GM19395 (cell line): Measurements from ENCODE around the gene KIRREL3.

Experiments
- ATAC-seq: cut with Tn5 transposase; IDR thresholded peaks from one replicate; pipeline ENCODE4 v1.9.1; 2021; ENCODE audit warnings: mild to moderate bottlenecking, moderate library complexity; ENCODE audit not compliant: unreplicated experiment

Gene KIRREL3

DNA sequence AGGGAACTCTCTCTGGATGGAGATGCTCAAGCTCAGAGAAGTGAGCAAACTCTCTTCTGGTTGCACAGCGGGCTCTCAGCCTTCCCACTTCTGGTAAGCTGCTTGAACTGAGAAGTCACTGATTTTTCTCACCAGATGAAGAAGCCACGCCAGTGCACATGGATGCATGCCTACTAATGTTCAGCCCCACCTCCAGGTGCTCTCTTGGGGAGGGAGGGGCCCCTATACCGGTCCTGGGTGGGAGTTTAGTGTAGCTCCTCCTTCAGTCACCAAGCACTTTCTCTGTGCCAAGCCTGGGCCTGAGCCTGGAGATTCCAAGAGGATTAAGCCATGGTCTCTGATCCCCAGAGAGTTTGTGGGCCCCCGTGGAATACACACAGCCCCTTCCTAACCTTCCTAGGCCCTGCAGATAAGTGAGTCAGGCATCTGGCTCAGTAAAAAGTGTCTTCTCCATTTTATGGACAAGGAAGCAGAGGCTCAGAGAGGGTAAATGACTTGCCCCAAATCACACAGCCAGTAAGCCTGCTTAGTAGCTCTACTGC is 502.9 kb downstream of the KIRREL3 start:
- no peak for ATAC-seq

DNA sequence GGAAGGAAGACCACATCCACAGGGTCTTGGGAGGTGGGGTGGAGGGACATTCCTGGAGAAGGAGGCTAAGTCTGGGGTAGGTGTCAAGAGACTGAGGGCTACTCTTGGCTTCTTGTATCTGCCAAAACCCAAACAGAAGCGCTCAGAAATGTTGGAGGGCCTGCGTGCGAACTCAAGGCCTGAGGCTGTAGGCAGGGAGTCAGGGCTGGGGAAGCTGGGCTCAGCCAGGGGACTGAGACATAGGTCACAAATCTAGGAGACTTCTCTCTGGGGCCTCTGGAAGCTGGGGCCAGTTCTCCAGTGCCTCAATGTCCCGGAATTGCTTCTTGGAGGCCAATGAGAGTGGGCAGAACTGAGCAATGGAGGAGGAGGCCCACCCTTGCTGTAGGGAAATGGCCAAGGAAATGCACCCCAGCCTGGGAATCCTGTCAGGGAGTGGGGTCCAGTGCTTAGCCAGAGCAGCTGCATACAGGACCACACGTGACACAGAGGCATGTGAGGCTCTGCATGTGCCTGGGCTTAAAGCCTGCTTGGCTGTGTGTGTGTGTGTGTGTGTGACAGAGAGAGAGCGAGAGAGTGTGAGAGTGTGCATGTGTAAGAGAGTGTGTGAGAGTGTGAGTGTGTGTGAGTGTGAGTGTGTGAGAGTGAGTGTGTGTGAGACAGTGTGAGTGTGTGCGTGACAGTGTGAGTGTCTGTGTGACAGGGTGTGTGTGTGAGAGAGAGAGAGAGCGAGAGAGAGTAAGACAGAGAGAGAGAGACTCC is 503.8 kb downstream of the KIRREL3 start:
- ATAC-seq, result no peak

DNA sequence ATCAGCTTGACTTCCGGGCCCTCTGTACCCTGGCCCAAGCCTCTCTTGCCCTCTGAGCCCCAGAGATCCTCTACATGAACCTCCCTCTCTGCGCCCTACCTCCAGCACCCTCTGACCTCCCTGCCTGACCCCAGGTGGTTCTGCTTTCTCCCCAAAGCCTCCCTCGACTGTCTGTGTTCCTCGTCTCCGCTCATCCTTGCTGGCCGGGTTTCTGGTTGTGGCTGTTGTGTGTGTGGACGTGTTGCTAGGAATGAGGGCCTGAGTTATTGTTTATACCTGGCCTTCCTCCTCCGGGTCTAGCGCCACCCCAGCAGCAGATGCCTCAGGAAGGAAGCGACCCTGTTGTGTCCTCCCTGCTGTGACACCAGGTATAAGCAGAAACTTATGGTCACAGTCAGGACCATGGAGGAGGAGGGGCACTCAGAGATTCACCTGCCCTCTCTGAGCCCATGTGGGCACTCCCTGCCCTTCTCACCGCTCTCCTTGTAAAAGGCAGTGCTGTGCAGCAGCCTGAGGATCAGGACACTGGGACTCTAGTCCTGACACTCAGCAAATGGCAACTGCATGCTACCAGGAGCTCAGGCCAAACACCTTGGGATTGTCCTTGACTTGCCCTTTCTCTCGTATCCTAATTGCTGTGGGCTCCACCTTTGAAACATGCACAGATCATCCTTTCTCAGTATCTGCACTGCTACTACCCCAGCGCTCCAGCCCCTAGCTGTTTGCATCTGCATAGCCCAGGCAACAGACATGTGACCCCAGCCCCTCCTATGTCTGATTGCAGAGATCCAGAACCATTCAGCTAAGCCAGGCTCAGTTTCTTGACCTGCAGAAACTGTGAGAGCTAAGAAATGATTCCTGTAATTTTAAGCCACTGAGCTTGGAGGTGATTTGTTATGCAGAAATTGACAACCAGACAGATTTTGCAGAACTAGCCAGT is 505.0 kb downstream of the KIRREL3 start:
- ATAC-seq, result no peak

DNA sequence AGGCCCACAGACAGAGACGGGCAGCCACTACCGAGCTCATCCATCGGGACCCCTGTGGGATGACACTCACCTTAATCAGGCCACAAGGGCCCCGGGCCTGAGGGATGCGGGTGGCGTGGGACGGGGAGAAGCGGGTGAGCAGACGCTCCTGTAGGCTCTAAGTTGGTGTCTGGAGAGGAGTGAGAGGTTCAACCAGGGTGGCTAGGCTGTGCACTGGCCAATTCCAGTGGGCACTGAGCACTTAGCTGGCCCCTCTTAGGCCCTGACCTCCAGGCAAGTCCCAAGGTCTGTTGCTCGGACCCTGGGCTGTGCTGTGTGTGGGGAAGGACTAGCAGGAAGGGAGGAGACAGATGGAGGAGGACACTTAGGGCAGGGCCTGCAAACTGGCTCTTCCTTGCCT is 505.7 kb downstream of the KIRREL3 start:
- ATAC-seq, result no peak

DNA sequence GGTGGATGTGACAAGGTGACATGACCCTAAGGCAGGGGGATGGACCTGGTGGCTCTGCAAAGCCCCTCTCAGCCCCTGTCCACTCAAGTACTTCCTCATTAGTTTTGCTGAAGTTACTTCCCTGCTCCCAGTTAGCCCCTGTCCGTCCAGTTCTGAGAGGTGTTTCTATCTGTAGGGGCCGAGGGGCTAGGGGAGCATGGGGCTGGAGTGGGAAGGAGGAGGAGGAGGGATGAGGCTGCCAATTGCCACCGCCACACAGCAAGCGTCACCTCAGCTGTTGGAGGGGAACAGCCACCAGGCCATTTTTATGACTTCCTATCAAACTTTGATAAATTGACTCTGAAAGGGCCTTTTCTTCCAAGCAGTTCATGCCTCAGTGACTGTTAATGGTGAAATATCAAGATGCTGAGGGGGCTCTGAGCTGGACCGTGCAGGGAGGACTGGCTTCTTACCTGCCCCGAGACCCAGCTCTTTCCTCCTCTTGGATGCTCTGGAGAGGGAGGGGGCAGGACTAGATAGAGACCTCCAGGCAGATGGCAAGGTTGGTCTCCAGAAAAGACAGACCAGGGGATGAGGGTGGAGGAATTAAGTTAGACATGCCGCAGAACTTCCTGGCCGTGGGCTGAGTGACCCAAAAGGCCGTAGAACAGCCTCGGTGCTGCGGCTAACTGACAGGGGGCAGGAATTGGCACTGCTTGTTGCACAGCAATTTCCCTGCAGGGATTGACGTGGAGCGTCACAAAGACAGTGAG is 508.1 kb downstream of the KIRREL3 start:
- ATAC-seq, result no peak

DNA sequence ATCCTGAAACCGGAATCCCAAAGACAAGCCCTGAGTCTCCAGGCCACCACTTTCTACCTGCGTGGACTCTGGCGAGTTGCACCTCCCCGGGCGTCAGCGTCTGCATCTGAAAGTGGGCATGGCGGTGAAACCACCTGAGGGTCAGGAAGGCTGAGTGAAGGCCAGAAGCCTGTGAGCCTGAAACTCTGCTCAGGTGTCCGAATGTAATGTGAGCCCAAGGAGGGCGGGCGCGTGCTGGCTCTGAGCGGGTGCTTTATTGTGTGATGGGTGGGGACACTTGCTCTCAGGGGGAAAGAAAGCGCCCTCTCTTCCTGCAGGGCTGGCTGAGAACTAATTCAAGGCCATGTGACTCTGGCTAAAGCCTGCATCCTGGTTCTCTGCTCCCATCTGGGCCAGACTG is 509.5 kb downstream of the KIRREL3 start:
- no peak for ATAC-seq

DNA sequence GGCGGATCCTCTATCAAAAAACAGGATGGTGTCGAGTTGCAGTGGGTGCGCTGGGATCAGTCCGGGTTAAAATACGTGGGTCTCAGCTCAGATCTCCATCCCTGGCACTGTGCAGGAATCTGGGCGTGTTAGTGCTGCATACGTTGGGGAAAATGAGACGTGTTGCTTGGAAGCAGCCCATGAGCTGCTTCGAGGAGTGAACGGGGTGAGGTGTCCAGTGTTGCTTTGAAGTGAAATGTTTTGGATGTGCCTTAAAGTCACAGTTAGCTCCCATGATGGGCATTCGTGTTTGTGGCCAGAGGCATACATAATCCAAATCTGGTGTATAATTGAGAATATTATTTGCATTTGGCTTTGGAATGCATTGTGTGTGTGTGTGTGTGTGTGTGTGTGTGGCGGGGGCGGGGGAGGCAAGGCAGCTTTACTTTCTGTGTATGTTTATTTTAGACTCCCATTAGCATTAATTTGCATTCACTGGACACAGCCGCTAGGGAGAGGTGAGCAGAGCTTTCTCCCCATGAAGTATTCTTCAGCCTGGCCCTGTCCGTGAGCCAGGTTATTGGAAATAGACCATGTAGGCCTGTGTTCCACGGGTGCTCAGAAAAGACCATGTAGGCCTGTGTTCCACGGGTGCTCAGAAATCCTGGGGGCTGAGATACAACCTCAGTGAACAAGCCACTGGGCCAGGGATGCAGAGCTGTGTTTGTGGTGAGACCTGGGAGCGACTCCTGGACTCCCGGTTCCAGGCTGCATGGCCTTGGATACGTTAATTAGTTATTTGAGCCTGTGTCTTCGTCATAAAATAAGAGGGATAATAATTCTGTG is 510.5 kb downstream of the KIRREL3 start:
- no peak for ATAC-seq

DNA sequence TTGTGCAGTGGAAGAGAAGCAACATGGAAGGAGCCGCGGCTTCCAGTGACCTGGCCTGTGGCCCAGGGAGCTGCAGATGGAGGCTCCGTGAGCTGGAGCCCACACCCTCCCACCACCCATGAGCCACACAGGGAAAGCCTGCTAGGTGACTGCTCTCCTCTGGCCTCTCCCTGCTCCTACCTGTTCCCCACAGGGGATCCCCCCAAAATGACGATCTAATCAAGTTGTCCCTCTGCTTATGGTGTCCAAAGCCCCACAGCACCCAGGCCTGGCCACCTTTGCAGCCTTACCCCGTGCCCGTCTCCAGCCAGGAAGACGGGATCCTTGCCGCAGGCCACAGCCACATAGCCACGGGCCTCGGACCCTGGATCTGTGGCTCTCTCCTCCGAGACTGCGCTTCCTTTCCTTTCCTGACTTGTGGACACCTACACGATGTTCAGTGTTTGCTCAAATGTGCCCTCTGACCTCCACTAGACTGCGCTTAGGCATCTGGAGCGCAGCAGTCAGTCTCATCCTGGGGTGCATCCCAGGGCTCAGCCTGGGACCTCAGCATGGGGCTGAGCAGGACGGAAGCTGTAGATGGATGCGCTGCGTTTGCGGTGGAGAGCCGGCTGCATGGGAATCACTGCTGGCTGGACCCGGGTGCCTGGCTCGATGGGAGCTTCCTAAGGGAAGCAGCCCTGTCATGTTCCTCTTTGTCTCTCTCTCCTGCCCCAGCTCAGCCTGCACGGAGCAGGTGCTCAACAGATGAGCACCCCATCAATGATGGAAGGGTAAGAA is 511.8 kb downstream of the KIRREL3 start:
- ATAC-seq, result no peak

DNA sequence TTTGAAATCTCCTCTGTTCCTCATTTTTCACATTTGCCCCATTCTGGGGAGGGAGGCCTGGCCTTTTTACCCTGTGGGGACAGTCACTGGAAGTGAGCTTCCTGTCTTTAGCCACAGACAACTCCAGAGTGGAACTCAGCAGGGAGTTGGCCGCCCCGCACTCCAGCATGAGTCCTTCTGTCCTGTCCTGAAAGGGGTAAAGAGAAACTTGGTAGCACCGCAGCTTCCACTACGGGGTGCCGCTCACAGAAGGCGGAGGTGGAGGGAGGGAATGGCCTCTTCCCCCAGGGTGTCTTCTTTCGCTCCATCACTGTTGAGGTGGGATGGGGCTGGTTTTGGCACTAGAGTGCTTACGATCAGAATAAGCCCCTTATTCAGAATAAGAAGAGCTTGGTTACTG is 512.9 kb downstream of the KIRREL3 start:
- ATAC-seq, result no peak

DNA sequence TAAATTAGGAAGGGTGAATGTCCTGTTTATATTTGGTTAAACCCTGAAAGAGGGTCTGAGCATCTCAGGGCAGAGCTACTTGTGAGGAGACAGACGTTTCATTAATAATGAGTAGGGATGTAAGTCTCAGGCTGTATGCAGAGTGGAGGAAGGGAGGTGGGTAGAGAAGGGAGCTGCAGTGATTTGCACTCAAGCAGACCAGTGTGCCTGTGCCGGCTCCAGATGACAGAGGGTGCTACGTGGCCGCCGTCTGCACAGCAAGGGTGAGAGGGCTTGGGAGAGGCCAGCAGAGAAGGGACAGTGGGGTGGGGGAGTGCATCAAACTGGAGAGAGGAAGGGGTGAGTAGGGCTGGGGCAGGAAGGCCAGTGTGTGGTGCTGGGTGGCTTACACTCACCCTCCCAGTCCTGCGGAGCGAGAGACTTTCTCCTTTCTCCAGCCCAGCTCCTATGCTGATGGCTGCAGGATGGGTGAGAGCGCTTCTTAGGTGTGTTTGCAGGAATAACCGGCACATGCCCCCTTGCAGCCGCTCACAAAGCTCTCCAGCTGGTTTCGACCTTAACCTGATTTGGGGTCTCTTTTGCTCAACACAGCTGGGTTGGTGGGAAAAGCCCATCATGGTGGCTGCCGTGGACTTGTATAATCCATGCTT is 514.5 kb downstream of the KIRREL3 start:
- no peak for ATAC-seq

DNA sequence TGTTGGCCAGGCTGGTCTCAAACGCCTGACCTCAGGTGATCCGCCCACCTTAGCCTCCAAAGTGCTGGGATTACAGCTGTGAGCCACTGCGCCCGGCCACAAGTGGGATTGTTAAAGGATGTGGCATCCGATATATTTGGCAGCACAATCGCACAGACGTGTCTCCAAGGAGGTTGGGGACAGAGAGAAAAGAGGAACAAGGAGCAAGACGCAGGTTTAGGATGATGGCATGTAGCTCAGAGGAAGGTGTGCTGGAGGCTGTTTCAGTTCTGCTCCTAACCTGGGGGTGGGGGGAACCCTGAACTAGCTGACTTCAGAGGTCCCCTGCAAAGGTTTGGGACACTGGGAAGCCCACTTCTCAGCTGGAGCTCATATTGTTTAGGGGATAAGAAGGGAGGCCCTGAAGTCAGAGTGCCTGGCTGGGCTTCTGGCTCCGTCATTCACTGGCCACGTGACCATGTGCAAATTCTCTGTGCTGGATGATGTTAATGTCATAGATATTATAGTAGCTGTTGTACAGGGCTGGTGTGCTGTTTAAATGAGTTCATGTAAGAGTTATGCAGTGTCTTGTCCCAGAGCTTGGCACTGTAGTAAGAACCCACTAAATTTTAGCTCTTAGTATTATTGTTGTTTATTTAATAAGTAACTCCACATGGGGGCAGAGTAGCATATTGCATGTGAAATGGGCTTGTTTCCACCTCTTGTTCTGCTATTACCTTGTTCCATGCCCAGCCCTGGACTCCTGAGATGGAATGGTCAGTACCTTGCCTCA is 515.4 kb downstream of the KIRREL3 start:
- ATAC-seq, result peak; percentile 59

DNA sequence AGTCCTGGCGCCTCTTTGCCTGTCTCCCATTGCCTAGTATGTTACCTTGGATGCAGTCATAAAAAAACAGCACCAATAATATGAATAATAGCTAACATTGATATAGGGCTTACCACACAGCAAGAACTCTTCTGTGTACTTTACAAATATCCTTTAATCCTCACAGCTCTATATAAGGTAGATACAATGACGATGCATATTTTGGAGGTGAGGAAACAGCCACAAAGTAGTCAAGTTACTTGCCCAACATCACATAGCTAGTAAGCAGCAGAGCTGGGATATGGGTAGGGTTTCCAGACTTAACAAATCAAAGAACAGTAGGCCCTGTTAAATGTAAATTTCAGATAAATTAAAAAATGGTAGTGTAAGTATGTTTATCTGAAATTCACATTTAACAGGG is 516.3 kb downstream of the KIRREL3 start:
- ATAC-seq, result no peak

DNA sequence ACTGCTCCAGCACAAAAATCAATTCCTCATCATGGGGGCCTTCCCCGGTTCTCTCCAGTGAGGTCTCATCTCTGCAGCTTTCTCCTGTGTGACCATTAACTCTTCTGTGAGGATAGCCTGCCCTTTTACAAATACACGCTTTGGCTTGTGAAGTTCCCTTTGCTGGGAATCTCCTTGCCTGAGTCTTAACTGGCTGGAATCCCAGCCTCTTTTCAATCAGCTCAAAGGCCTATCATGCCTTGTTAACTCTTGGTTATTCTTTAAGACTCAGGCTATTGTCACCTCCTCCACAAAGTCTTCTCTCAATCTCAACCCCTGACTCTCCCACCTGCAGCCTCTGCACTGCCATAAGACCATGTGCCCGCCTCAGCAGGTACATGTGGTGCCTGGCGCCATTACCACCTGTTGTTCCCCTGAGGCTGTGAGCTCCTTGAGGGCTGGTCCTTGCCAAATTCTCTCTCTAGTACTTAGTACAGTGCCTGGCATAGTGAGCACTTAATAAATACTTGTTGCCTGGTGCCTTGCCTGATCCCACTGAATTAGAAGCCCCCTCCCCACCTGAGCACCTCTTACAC is 516.9 kb downstream of the KIRREL3 start:
- ATAC-seq, result no peak

DNA sequence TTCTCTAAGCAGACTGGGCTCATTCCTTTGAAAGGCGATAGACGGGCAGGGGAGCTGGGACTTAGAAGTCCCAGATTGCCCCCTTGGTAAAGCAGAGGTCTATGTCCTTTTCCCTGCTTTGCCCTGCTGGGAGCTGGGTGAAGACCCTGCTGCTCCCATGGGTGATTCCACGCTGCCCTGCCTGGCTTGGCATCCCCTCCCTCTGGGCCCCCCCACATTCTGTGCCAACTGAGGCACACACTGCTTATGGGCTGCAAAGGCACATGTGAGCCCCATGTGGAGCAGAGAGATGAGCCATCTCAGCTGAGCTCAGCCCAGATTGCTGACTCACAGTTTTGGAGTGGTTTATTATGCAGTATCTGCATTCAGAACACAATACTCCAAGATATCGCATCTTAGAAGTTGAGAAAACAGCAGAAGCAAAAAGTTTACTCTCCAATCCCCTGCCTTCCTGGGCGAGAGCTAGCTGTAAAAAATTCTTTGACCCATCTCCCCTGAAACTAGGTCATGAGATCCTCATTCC is 517.9 kb downstream of the KIRREL3 start:
- no peak for ATAC-seq

DNA sequence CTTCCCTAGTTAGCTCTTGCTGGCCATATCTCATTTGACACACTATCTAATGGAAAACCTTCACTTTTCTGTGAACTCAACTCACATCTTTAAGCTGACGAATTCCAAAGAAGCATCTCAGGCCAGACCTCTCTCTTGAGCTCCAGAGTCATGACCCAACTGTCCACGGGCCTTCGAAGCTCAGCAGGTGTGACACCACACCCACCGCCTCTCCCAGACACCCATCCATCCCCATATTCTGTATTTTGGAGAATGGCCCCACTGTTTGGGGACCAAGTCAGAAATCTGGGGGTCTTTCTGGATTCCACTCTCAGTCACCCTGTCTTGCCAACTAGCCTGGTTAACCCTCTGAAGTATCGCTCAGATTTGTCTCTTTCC is 519.3 kb downstream of the KIRREL3 start:
- no peak for ATAC-seq

DNA sequence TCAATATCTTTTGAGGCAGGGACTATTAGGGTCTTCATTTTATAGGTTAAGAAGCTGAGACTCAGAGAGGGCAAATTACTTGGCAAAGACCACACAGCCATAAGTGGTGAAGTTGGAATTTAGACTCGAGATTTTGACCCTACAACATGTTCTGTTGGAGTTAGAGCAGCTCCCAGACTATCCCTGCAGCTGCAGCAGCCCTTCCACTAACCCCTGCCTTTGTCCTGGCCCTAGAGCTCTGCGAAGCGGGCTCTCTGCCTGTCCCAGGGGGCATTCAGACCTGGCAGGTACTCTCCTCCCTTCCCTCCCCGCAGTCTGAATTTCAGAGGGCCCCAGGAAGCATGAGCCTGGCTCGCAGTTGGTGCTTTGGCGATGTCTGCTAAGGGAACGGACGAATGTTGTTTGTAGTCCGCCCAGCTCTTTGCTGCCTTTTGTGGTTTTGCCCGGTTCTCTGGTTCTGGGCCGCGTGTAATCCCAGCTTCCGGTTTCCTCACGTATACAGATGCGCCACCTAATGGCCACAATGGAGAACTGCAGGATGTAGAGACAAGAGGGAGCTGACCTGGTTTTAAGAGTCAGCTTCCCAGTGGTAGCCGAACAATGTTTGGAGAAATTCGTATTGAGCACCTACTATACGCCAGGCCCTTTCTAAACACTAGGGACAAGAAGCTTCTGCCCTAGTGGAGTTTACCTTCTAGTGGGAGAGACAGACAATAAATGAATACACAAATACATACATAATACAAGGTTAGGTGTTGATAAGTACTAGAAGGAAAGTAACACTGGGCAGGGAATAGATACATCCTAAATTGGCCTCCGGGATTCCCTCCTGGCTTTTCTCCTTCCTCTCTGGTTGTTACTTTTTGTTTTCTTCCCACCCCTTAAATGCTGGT is 519.9 kb downstream of the KIRREL3 start:
- ATAC-seq, result peak; percentile 82

DNA sequence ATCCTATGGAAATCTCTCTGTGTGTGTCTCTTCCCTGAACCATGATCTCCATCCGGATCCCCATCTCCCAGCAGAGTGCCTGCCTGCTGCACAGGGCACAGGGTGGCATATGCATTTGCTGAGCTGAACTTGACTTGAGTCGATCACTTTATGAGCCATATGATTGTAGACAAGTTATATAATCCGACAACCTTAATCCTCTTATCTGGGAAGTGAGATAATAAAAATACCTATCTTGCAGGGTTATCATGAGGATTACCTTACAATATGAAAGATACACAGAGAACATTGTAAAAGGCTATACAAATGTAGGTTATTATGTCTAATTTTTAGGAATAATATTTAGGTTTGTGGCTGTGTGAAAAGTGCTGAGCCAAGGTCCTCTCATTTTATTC is 520.6 kb downstream of the KIRREL3 start:
- ATAC-seq, result no peak
